IPS DF 4.7 (cell line): ENCODE measurements around the gene SLC25A25.
"Not testable (repeated sequence)": the region's sequence is repeated elsewhere in the genome, so short reads cannot be mapped to it uniquely, and the experiment has no call there.

ENCODE experiments used
- DNase-seq: peaks from one replicate; pipeline ENCODE4 v3.0.0-alpha.2; 2013; ENCODE audit warnings: low spot score; ENCODE audit errors: extremely low read depth

The SLC25A25 gene

DNA sequence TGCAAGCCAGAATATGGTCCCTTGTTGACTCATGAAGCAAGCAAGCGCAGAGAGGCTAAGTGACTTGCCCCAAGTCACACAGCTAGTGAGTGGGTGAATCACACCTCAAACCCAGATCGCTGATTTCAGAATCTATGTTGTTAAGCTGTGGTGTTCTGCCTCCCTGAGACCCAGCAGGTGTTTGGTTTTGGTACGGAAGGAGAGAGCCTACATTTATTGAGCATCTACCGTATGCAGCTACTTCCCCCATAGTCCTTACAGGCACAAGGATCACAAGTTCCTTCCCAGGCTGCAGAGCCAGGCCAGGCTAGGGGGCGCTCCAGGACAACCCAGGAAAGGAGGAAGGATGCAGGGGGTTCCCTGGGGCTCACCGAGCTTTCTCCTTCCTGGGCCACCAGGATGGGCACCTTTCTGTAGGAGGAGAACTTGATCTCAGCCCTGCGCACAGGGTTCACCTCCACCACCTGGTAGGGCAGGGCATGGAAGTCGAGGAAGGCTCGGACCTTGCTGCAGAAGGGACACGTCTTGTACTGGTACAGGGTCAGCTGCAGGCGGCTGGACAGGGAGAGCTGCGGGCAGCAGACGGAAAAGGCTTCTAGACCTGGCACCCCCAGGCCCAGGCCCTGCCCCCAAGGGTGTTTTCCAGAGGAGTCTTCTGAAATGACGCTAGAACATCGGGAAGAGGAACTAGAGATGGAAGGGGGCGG lies 57.0 kb downstream of the SLC25A25 start:
- DNase-seq: no peak

GRCh38 chr9:128125580-128126354 lies 57.7 kb downstream of the SLC25A25 start:
- no peak for DNase-seq

DNA sequence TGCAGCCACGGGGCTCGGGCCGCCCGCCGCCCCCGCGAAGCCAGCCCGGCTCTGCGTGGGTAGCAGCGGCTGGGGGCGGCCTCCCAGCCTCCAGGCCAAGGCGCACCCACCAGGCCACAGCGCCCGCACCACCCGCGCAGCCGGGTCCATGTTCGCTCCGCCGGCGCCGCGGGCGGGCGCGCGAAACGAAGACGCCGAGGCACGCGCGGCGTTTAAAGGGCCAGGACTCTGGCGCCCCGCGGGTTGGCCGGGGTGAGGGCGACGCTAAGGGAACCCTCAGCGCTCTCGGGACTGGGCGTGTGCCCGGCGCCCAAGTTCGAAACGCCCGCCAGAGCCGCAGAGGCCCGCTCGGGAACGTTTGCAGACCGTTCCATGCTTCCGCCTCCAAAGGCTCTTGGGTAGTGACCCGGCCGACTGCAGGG lies 59.5 kb downstream of the SLC25A25 start, which contains the start of gene PTGES2:
Gene PTGES2 (minus strand): TSS at position 162 of the 422 bp plus-strand sequence. CDS start 12 bp downstream, at position 150.
- peak; percentile 30 for DNase-seq

DNA sequence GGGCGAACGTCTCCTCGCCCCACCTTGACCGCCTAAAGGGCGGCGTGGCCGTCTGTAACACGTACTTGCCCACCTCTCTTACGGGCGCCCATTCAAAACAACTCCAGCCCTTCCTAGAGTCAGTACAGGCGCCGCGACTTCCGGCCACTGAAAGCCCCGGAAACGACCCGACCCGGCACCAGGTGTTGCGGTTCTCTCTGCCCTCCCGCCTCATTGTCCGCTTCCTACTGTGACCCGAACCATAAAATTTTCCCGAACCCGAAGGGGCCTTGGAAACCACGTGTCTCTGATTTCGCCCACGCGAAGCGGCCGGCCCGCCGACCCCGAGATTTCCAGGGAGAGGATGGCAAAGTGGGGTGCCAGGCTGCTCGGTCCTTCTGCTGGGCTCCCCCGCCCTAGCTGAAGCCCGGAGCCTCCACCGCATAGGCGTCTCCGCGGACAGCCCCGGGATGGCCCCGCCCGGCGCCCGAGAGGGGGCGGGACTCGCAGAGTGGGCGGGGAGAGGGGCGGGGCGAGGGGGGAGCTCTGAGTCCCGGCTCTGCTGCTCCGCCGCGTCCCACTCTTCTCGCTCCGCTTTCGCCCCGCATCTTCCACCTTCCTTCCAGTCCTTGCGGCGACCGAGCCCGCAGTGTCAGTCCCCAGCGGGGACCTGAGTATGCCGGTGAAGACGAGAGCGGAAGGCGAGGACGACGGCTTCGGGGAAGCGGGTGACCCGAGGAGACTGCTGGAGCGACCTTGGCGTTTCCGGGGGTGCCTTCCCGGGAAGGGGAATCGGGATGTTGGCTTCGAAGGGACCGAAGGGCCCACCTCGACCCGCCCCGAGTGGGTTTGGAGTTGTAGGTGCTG lies 60.2 kb downstream of the SLC25A25 start:
- DNase-seq: peak; percentile 51

GRCh38 chr9:128128836-128129590 lies 61.0 kb downstream of the SLC25A25 start:
- no peak for DNase-seq

- DNase-seq: not testable (repeated sequence)
These were observed 62.1 kb downstream of the SLC25A25 start for GRCh38 chr9:128129976-128130590.

- not testable (repeated sequence) for DNase-seq
These were observed 62.6 kb downstream of the SLC25A25 start for GRCh38 chr9:128130651-128131050.

- not testable (repeated sequence) for DNase-seq
These were observed 63.3 kb downstream of the SLC25A25 start for GRCh38 chr9:128131346-128131745.

GRCh38 chr9:128132139-128132538 lies 64.1 kb downstream of the SLC25A25 start:
- not testable (repeated sequence) for DNase-seq

DNA sequence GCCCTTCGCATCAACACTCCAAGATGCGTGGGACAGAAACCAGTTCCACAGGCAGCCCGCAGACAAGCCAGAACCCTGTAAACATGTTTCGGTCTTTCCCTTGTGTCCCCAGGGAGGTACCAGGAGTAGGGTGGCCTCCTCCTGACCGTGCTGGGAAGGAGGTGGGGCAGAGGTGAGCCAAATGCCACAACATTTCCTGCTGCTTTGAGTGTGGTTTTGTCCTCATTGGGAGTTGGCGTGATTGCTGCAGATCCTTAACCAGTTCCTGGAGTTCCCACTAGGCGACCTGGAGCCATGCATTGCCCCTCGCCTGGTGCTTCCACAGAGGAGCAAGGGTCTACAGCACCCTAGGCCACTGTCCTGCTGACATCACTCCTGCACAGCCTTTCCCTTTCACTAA lies 67.5 kb downstream of the SLC25A25 start:
- DNase-seq: not testable (repeated sequence)

GRCh38 chr9:128136816-128137793 lies 69.1 kb downstream of the SLC25A25 start:
- no peak for DNase-seq

- DNase-seq: no peak
These were observed 70.0 kb downstream of the SLC25A25 start for GRCh38 chr9:128138001-128138400.

DNA sequence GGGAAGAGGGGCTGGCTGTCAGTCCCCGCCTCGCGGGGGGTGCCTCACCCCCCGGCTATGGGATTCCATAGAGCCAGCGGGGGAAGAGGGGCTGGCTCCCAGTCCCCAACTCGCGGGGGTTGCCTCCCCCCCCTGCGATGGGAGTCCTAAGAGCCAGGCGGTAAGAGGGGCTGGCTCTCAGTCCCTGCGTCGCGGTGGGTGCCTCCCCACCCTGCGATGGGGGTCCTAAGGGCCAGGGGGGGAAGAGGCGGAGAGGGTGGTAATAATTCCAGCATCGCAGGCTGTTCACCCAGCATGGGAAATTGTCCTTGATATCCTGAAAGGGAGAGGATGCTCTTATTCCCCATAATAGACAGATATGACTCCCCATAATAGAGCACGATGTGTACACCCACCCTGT lies 71.6 kb downstream of the SLC25A25 start:
- DNase-seq: no peak

- no peak for DNase-seq
These were observed 73.6 kb downstream of the SLC25A25 start for GRCh38 chr9:128141604-128142003.

DNA sequence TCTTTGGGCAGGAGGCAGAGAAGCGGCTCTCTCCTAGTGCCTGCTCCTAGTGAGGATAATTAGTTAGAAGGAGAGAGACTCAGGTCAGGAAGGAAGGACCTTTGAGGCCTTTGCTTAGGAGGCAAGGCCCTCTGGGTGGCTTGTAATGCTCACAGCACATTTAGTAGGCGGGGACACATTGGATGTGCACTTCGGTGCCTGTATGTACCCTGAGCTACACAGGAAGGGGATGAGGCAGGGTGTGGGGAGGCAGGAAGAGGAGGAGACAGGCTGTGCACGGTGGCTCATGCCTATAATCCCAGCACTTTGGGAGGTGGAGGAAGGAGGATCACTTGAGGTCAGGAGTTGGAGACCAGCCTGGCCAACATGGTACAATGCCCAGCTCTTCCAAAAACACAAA lies 74.0 kb downstream of the SLC25A25 start:
- no peak for DNase-seq

GRCh38 chr9:128142596-128142995 lies 74.6 kb downstream of the SLC25A25 start:
- no peak for DNase-seq

DNA sequence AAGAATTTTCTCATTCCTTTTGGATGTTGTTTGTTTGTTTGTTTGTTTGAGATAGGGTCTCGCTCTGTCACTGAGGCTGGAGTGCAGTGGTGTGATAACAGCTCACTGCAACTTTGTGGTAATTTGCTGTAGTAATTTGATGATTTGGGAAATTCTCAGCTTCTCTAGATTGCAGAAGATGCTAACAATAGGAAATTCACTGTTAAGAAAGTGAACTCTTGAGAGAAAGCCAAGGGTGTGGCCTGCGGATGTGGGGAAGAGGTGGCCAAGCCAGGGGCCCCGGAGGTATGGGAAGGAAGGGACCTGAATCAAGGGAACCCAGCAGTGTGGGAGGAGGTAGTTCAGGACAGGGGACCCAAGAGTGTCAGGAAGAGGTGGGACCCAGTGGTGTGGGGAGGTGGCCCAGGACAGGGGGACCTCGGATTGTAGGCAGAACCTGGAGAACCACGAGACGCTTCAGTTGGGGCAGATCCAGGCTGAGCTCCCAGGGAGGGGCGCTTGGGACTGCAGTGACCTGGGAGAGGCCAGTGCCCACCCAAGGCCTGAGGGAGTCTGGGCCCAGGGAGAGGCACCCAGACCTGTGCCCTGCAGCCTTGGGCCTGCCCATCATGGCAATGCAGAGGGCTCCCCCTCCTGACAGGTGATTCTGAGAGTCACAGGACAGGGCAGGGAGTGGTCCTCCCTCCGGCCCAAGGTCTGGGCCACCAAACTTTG lies 75.7 kb downstream of the SLC25A25 start:
- no peak for DNase-seq
